Measurements from ENCODE around the gene LSM14A. TPM values are rescaled to one million over a fixed set of nuclear protein-coding genes. Genes with fewer than 3 reads are reported as not detected.

LSM14A gene
- total RNA-seq, 1 donor from 2014 or later: 74.8 TPM

DNA sequence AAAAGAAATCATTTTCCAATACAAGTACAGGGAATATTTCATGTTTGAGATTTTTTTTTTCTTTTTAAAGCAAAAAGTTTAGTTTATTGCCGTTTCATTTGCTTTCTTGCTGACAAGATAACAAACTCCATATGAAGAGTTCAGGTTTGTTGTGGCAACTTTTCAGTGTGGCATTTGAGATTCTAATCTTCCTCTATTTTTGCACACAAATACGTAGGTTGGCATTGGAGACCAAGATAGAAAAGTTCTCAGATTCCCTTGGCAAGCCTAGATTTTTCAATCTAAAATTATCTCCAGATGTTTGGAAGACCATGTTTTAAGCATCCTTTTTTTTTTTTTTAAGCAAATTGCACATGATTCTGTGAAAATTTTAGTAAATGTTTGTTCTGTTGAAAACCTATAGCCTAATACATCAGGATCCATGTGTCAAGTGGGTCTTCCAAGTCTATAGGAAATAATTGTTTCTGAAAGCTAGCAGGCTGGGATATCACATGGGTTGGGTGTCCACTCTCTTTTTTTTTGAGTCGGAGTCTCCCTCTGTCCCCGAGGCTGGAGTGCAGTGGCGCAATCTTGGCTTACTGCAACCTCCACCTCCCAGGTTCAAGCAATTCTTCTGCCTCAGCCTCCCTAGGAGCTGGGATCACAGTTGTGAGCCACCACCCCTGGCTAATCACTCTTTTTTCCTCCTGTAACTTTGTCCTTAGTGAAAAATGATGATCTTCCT, 84.7 kb downstream of the LSM14A start:
- no peak for ATAC-seq

DNA sequence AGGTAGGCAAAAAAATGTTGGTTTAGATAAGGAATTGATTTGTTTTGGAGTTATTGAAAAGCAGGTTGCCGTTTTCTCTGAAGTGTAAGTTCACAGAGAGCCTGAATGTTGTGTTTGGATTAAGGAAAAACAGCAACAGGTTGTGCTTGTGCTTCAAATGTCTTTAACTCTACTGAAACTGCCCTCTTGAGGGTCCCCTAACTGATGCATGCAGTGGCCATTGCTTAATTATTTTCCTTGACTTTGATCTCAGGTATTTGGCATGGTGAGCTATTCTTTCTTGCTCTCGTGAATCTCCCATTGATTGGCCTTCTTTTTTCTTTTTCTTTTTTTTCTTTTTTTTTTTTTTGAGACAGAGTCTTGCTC, 85.2 kb downstream of the LSM14A start:
- no peak for ATAC-seq

- no peak for ATAC-seq
These were observed 87.2 kb downstream of the LSM14A start for GRCh38 chr19:34259367-34260095.

DNA sequence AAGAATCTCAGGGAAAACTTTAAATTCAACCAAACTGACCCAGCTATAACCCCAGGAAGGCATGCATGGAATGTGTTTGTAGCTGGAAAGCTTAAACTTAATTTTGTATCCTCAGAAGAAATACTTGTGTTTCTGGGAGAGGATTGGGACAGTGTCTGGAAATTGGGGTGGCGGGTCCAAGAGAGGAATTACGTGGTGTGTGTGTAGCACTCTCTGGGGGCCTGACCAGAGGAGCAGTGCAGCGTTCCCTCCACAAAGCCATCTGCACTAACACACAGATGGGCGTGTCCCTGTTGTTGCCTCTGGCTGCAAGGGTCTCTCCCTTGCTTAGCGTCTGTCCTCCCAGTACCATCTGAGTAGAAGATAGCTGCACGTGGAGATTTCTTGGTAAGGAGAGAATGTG, 88.5 kb downstream of the LSM14A start:
- no peak for ATAC-seq

DNA sequence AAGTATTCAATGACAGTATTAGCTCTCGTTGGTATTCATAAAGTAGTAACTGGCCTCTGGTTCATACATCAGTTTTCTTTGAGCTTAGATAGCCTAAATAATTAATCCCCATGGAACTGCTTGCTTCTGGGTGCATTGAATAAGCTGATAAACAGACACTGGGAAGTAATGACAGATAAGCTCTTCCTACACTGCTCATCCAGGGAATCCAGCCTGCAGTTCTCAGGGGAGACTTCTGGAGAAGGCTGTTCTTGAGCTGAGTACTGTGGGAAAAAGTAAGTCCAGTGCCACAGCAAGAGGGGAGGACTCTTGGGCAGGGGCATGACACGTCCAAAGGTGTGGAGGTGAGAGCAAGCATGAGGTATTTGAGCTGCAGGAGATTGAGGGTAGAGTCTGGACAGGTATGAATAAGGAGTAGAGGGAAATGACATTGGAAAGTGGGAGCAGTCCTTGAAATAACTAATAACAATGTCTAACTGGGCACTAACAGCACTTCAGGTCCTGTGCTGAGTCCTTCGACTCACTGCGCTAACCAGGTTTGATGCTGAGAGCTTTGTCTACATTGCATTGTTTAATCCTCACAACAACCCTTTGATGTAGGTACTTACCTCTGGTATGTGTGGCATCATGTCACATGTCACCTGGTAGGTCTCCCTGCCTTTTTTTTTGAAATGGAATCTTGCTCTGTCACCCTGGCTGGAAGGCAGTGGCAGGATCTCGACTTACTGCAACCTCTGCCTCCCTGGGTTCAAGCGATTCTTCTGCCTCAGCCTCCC, 89.2 kb downstream of the LSM14A start:
- ATAC-seq: no peak

DNA sequence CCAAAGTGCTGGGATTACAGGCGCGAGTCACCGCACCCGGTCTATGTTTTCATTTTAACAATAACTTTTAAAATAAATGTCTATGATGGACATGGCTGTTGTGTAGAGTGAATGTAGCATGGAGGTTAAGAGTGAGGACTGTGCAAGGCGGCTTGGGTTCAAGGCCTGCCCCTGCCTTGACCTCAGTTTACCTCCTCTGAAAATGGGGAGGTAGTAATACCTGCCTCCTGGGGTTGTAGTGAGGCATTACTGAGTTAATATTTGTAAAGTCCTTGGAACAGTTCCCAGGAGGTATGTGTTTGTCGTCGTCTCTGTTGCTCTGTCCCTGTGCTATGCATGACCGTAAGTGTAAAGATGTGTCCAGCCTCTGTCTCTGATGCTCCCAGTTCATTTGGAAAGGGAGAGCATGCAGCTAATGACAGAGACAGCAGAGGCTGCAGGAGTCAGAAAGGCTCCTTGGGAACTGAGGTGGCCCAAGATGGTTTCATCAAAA, 91.5 kb downstream of the LSM14A start:
- ATAC-seq: no peak

DNA sequence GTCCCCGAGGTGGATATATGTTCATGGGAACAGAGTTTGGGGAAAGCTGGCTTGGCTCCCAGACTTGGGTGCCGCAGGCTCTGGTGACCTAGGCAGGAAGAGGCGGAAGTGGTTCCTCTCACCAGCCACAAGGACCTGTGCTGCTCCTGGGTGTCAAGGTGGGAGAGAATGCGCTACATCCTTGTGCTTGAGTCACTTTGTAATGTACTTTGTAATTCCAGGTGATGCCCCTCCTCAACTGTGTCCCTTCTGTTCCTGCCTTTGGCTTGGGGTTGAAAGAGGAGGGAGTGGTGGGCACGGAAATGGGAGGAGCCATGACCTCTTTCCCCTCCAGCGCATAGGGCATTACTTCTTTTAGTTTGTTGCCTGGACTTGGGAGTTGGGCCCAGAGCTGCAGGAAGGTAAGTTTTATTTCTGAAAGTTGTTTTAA, 92.9 kb downstream of the LSM14A start:
- peak; percentile 35 for ATAC-seq

DNA sequence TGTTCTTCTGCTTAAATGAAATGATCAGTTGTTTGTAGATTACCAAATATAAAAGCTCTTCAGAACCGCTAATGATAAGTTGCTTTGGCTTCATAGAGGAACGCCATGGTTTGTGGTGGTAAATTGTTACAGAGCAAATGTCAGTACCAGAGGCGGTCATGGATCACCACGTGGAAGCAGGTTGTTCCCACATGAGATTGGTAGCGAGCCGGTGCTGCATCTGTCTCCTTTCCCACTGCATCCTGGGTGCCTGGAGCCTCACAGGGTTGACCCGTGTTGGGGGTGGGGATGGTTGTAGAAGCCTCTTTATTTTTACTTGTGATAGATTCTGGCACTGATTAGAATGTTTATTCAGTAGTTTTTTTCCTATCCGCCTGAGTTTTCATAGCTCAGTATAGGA, 96.8 kb downstream of the LSM14A start:
- no peak for ATAC-seq

- ATAC-seq: no peak
These were observed 97.2 kb downstream of the LSM14A start for GRCh38 chr19:34269489-34269888.

DNA sequence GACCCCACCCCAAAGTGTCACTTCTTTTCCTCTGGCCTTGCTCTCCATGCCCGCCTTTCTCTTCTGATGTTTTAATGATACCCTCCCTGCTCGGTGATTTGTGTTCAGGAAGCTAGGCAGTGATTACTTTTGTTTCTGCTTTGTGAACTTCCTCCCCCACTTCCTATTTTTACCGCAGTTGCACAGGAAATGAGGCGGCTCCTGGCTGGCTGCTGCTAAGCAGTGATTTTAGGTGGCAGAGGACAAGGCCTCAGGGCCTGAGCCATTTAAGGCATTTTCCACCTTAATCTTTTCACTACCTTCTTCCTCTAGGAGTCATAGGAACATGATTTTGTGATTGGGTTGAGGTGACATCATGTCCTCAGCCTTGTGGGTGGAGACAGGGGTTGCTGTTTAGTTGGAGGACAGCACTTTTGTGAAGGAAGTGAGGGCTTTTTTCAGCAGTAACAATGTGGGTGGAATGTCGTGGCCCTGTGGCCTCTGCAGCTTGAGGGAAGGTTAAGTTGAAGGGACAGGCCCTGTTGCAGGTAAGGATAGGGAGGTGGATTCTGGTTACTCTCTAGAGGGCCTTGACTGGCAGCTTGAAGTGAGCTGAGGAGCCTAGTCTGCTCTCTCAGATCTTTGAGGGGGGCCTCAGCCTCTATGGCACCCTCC, 97.8 kb downstream of the LSM14A start:
- ATAC-seq: peak; percentile 90

DNA sequence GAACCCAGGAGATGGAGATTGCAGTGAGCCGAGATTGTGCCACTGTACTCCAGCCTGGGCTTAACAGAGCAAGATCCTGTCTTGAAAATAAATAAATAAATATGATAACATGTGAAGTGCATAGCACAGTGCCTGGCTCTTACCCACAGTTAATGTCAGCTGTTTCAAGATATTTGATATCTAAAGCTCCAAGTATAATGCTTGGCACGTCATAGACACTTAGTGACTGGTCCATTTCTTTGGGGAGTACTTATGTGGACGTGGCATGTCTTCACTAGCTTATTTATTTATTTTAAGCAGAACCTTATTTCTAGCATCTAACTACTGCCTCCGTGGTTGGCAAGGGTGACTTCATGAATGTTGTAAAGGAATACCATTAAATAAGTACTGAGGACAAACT, 100.8 kb downstream of the LSM14A start:
- no peak for ATAC-seq

GRCh38 chr19:34274284-34274826, 102.1 kb downstream of the LSM14A start:
- ATAC-seq: no peak

GRCh38 chr19:34274827-34275625, 102.7 kb downstream of the LSM14A start:
- no peak for ATAC-seq

- no peak for ATAC-seq
These were observed 103.4 kb downstream of the LSM14A start for GRCh38 chr19:34275705-34276104.

GRCh38 chr19:34276614-34277013, 104.3 kb downstream of the LSM14A start:
- no peak for ATAC-seq

DNA sequence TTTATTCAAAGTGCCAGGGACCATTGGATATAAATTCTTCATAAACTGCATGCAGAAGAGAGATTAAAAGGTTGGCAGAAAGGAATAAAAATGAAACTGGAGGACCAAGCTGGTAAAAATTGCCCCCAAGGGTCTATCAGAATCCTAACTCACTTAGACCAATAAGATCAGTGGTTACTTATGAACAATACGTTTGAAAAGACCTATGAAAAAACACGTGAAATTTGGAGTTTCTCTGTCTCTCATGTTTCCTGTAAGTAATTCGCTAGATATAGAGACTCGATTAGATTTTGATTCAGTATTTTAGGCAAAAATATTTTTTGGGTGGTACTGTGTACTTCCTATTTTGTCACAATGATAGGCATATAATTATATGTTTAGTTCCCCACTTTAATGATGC, 104.9 kb downstream of the LSM14A start:
- no peak for ATAC-seq

GRCh38 chr19:34278783-34279182, 106.5 kb downstream of the LSM14A start:
- no peak for ATAC-seq

All from esophagus mucosa (tissue), 1 donor.